Measurements from ENCODE around the gene UGT1A8.
"Not testable (repeated sequence)": the region's sequence is repeated elsewhere in the genome, so short reads cannot be mapped to it uniquely, and the experiment has no call there.

UGT1A8 gene

DNA sequence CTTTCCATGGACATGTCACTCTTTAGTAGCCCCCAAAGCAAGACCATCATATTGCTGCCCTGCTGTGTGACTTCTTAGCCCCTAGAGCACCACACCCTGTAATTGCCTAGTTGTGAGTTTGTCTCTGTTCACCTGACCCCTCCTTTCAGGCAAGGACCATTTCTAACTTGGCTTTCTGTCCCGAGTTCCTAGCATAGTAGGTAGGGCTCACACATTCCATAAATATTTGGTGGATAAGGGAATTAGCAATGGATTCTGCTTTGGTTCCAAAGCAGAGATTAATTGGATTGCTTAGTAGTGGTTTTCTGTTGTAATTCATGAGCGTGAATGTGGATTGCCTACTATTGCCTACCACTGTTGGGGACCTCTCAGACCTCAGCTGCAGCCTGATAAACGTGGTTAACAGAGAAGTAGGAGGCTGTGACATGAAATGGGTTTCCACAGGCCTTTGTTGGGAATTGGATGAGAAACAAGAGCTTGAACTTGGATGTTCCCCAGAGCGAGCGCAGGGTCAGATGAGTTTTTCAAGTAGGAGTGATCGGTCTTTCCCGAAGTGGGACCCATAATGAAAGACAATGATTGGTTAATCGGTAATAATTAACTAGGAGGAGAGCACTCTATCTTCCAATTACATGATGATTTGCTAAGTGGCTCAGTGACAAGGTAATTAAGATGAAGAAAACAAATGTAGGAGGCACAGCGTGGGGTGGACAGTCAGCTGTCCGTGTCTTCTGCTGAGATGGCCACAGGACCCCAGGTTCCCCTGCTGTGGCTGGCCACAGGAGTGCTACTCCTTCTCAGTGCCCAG, 129.2 kb downstream of the UGT1A8 start:
- Histone ChIP-seq H3K4me3 (ENCODE audit: insufficient read length, low read depth) (no peak overlapping the region), H3K4me1 (ENCODE audit: insufficient read depth, insufficient read length) (no peaks in the 10 kb centered on the region), H3K27me3 (ENCODE audit: insufficient read depth, insufficient read length) (no peaks in the 10 kb centered on the region), H3K9me3 (ENCODE audit: insufficient read depth, low read length) (peaks cover 13% of the 10 kb centered on the region; the same call in 1 of the 2 replicates), H3K9ac (ENCODE audit: insufficient read length, low read depth) (no peak overlapping the region), H3K36me3 (ENCODE audit: insufficient read depth, insufficient read length, low read length) (no peaks in the 10 kb centered on the region)
- TF ChIP-seq YY1 (IDR thresholded peaks at IDR 0.05; ENCODE audit: insufficient read depth, insufficient read length): no peak
- TF ChIP-seq SUZ12 (IDR thresholded peaks at IDR 0.05; ENCODE audit: extremely low read depth, insufficient read depth, insufficient read length): no peak
- TF ChIP-seq ZNF274 (IDR thresholded peaks at IDR 0.05; ENCODE audit: low read depth, low read length): no peak
- no peak for DNase-seq (ENCODE audit: low read depth, low spot score)

- TF ChIP-seq YY1 (IDR thresholded peaks at IDR 0.05; ENCODE audit: insufficient read depth, insufficient read length) (no peak), ZNF274 (IDR thresholded peaks at IDR 0.05; ENCODE audit: low read depth, low read length) (no peak), SUZ12 (IDR thresholded peaks at IDR 0.05; ENCODE audit: extremely low read depth, insufficient read depth, insufficient read length) (no peak)
- H3K36me3 ChIP-seq (ENCODE audit: insufficient read depth, insufficient read length, low read length): no peaks in the 10 kb centered on the region
- DNase-seq (ENCODE audit: low read depth, low spot score): no peak
- H3K4me1 ChIP-seq (ENCODE audit: insufficient read depth, insufficient read length): no peaks in the 10 kb centered on the region
- no peak overlapping the region for H3K4me3 ChIP-seq (ENCODE audit: insufficient read length, low read depth)
- no peak overlapping the region for H3K9ac ChIP-seq (ENCODE audit: insufficient read length, low read depth)
- no peaks in the 10 kb centered on the region for H3K27me3 ChIP-seq (ENCODE audit: insufficient read depth, insufficient read length)
- peaks cover 14% of the 10 kb centered on the region; the same call in 1 of the 2 replicates for H3K9me3 ChIP-seq (ENCODE audit: insufficient read depth, low read length)
Measured at GRCh38 chr2:233747283-233747544, 129.8 kb downstream of the UGT1A8 start.

- H3K4me3 ChIP-seq (ENCODE audit: insufficient read length, low read depth); H3K36me3 ChIP-seq (ENCODE audit: insufficient read depth, insufficient read length, low read length); H3K9ac ChIP-seq (ENCODE audit: insufficient read length, low read depth); H3K4me1 ChIP-seq (ENCODE audit: insufficient read depth, insufficient read length); DNase-seq (ENCODE audit: low read depth, low spot score); H3K27me3 ChIP-seq (ENCODE audit: insufficient read depth, insufficient read length): not testable (repeated sequence)
- H3K9me3 ChIP-seq (ENCODE audit: insufficient read depth, low read length): peaks cover 17% of the 10 kb centered on the region; the same call in 1 of the 2 replicates
Measured at GRCh38 chr2:233750689-233751088, 133.3 kb downstream of the UGT1A8 start.

GRCh38 chr2:233751212-233752009, 134.0 kb downstream of the UGT1A8 start:
- H3K9me3 ChIP-seq (ENCODE audit: insufficient read depth, low read length): peaks cover 17% of the 10 kb centered on the region; the same call in 1 of the 2 replicates
- H3K36me3 ChIP-seq (ENCODE audit: insufficient read depth, insufficient read length, low read length); H3K4me3 ChIP-seq (ENCODE audit: insufficient read length, low read depth); H3K4me1 ChIP-seq (ENCODE audit: insufficient read depth, insufficient read length); H3K9ac ChIP-seq (ENCODE audit: insufficient read length, low read depth); DNase-seq (ENCODE audit: low read depth, low spot score); H3K27me3 ChIP-seq (ENCODE audit: insufficient read depth, insufficient read length): not testable (repeated sequence)

- Histone ChIP-seq H3K36me3 (ENCODE audit: insufficient read depth, insufficient read length, low read length) (no peaks in the 10 kb centered on the region), H3K4me3 (ENCODE audit: insufficient read length, low read depth) (no peak overlapping the region), H3K9me3 (ENCODE audit: insufficient read depth, low read length) (peaks cover 17% of the 10 kb centered on the region; the same call in 1 of the 2 replicates), H3K9ac (ENCODE audit: insufficient read length, low read depth) (no peak overlapping the region), H3K4me1 (ENCODE audit: insufficient read depth, insufficient read length) (no peaks in the 10 kb centered on the region), H3K27me3 (ENCODE audit: insufficient read depth, insufficient read length) (no peaks in the 10 kb centered on the region)
- TF ChIP-seq ZNF274 (IDR thresholded peaks at IDR 0.05; ENCODE audit: low read depth, low read length) (no peak), SUZ12 (IDR thresholded peaks at IDR 0.05; ENCODE audit: extremely low read depth, insufficient read depth, insufficient read length) (no peak), YY1 (IDR thresholded peaks at IDR 0.05; ENCODE audit: insufficient read depth, insufficient read length) (no peak)
- no peak for DNase-seq (ENCODE audit: low read depth, low spot score)
Measured at GRCh38 chr2:233754872-233755611, 137.6 kb downstream of the UGT1A8 start.

GRCh38 chr2:233756429-233757081, 139.1 kb downstream of the UGT1A8 start:
- no peak for DNase-seq (ENCODE audit: low read depth, low spot score)
- Histone ChIP-seq H3K36me3 (ENCODE audit: insufficient read depth, insufficient read length, low read length) (no peaks in the 10 kb centered on the region), H3K4me3 (ENCODE audit: insufficient read length, low read depth) (no peak overlapping the region), H3K9me3 (ENCODE audit: insufficient read depth, low read length) (peaks cover 5% of the 10 kb centered on the region; the same call in 1 of the 2 replicates), H3K27me3 (ENCODE audit: insufficient read depth, insufficient read length) (no peaks in the 10 kb centered on the region), H3K4me1 (ENCODE audit: insufficient read depth, insufficient read length) (no peaks in the 10 kb centered on the region), H3K9ac (ENCODE audit: insufficient read length, low read depth) (no peak overlapping the region)
- TF ChIP-seq ZNF274 (IDR thresholded peaks at IDR 0.05; ENCODE audit: low read depth, low read length) (no peak), YY1 (IDR thresholded peaks at IDR 0.05; ENCODE audit: insufficient read depth, insufficient read length) (no peak), SUZ12 (IDR thresholded peaks at IDR 0.05; ENCODE audit: extremely low read depth, insufficient read depth, insufficient read length) (no peak)

- no peaks in the 10 kb centered on the region for H3K27me3 ChIP-seq (ENCODE audit: insufficient read depth, insufficient read length)
- no peaks in the 10 kb centered on the region for H3K36me3 ChIP-seq (ENCODE audit: insufficient read depth, insufficient read length, low read length)
Measured at GRCh38 chr2:233758141-233758540, 140.7 kb downstream of the UGT1A8 start.

More at GRCh38 chr2:233758141-233758540, 140.7 kb downstream of the UGT1A8 start:
- Histone ChIP-seq H3K4me3 (ENCODE audit: insufficient read length, low read depth) (no peak overlapping the region), H3K4me1 (ENCODE audit: insufficient read depth, insufficient read length) (no peaks in the 10 kb centered on the region), H3K9ac (ENCODE audit: insufficient read length, low read depth) (no peak overlapping the region), H3K9me3 (ENCODE audit: insufficient read depth, low read length) (peaks cover 3% of the 10 kb centered on the region; the same call in 1 of the 2 replicates)
- TF ChIP-seq SUZ12 (IDR thresholded peaks at IDR 0.05; ENCODE audit: extremely low read depth, insufficient read depth, insufficient read length) (no peak), YY1 (IDR thresholded peaks at IDR 0.05; ENCODE audit: insufficient read depth, insufficient read length) (no peak), ZNF274 (IDR thresholded peaks at IDR 0.05; ENCODE audit: low read depth, low read length) (no peak)
- DNase-seq (ENCODE audit: low read depth, low spot score): no peak

All from NT2/D1 (cell line).